HG02943 (cell line): Measurements from ENCODE around the gene C12orf42.

Experiments used
- ATAC-seq: cut with Tn5 transposase; IDR thresholded peaks from one replicate; pipeline ENCODE4 v1.9.1; 2021; ENCODE audit warnings: mild to moderate bottlenecking, low read depth, moderate library complexity; ENCODE audit not compliant: unreplicated experiment

C12orf42 gene

GRCh38 chr12:103279444-103279843 lies 216.3 kb downstream of the C12orf42 start:
- no peak for ATAC-seq

DNA sequence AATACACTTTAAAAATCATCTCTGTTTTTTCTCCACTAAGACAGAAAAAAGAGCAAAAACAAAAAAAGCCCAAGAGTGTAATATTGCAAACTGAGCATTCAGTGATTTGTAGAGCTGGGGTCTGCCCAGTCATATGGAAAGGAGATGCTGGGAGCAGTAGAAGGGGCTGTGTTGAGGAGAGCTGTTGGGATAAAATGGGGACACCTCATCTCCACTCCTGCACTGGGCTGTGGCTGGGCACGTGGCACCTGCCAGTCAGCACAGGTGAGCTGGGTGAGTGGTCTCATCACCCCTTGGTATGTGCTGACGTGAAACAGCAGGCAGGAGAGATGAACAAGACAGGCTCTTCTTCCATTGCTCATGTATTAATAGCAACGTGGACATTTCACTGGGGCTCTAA lies 217.4 kb downstream of the C12orf42 start:
- no peak for ATAC-seq

DNA sequence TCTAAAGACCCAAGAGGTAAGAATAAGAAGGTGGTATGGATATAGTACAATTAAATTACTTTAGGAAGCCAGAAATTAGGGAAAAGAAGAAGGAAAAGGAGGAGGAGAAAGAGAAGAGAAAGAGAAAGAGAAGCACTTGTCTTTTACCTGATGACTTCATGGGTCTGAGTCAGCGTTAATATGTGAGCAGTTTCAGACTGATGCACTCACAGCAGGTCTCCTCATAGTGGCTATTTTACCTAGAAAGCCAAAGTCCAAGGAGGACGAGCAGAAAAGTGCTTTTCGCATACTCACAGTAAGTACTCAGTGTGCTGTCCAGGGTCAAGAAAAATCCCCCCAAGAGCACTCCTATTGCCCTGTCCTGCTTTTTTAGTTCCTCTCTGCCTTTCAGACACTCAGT lies 222.1 kb downstream of the C12orf42 start:
- ATAC-seq = no peak

DNA sequence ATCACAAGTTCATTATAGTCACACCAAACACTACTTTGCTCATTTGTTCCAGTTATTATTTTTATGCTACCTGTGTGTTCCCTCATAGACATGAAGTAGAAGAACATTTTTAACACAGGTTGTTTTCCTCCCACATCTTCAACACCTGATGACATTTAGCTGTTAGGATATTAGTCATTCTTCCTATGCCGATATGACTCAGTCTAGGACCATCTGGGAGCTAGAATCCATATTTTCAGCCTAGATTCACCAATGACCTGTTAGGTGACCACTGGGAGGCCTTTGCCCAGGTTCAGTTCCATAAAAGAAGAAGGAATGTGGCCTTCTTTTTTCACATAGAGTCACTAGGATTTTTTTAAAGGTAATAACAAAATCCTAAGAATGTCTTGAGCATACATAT lies 222.8 kb downstream of the C12orf42 start:
- no peak for ATAC-seq

DNA sequence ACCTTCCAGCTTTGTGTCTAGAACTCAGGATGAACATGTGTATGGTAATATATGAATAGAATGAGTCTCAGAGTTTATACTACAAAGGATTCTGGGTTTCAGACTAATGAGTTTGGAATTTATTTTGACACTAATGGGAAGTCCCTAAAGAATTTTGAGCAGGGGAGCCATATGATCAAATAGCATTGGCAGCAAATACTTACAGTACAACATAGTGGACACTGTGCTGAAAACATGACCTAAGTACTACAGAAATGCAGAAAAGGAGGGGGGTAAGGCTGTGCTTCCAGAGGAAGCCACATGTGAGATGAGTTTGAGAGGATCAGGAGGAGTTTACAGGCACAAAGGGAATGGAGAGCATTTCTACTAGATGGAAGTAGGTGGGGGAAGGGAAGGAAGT lies 225.8 kb downstream of the C12orf42 start:
- ATAC-seq = no peak

GRCh38 chr12:103268831-103269514 lies 226.8 kb downstream of the C12orf42 start:
- ATAC-seq = no peak

DNA sequence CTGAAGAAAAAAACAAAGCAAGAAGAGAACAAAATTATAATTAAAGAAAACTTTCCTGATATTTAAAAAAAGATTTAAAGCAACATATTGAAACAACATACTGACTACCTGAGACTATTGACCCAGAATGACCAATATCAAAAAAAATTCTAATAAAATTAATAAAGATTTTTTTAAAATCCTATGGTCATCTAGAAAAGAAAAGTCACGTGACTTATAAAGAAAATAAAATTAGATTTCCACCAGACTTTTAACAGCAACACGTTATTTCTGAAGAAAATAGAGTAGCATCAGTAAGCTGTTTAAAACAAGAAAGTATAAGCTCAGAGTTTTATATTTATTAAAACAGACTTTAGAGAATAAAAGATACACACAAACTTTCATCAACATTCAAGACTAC lies 238.0 kb downstream of the C12orf42 start:
- no peak for ATAC-seq
